PC-9 (cell line): ENCODE data around the gene PRKAR2B. TPM values are rescaled to one million over a fixed set of nuclear protein-coding genes. Genes with fewer than 3 reads are reported as not detected.

ENCODE experiments used
- BruUV-seq: library from RNA; stranded (reverse); fragments of 400-500 nt; replicated peaks from 2 replicates; lab custom pipeline; 2021; lab: Mats Ljungman, UMichigan
- CTCF ChIA-PET: fragments of 300-600 bp; sonication (Branson Sonifier 250); formaldehyde crosslinking; loops from one replicate; lab custom pipeline; 2022; ENCODE audit warnings: antibody characterized with exemption; lab: Charles Lee
- POLR2A ChIA-PET: fragments of 300-600 bp; sonication (Branson Sonifier 250); formaldehyde crosslinking; loops from one replicate; lab custom pipeline; 2022; ENCODE audit warnings: antibody characterized with exemption; ENCODE audit not compliant: unreplicated experiment; lab: Charles Lee
- DNase-seq, 2 experiments: peaks; one replicate each; pipeline versions ENCODE4 v3.0.0 to v3.0.0-alpha.2; 2015 to 2022; ENCODE audit warnings: mixed read lengths in 1 of 2
- H2AFZ ChIP-seq: fragments of 200-600 bp; sonication (generic); 2 replicates; pipeline ENCODE4 v1.8.1; 2017; ENCODE audit warnings: antibody characterized with exemption
- H3F3A ChIP-seq: fragments of 200-600 bp; sonication (generic); 2 replicates; pipeline ENCODE4 v1.8.1; 2017; ENCODE audit warnings: antibody characterized with exemption, mild to moderate bottlenecking, low read depth; ENCODE audit not compliant: insufficient read depth
- H3K27ac ChIP-seq: fragments of 200-600 bp; sonication (generic); 2 replicates; pipeline ENCODE4 v1.6.1; 2016; ENCODE audit warnings: mixed run types
- H3K27me3 ChIP-seq: fragments of 200-600 bp; sonication (generic); 2 replicates; pipeline ENCODE4 v1.6.1; 2016; ENCODE audit warnings: low read depth, mixed run types; ENCODE audit not compliant: insufficient read depth
- H3K36me3 ChIP-seq: fragments of 200-600 bp; sonication (generic); 2 replicates; pipeline ENCODE4 v1.6.1; 2016; ENCODE audit warnings: low read depth, mixed run types
- H3K4me1 ChIP-seq: fragments of 200-600 bp; sonication (generic); replicated peaks from 2 replicates; pipeline ENCODE4 v1.6.1; 2016; ENCODE audit warnings: mixed run types; ENCODE audit not compliant: insufficient read depth
- H3K4me2 ChIP-seq: fragments of 200-600 bp; sonication (generic); 2 replicates; pipeline ENCODE4 v1.6.1; 2017; ENCODE audit warnings: mixed run types
- H3K4me3 ChIP-seq: fragments of 200-600 bp; sonication (generic); 2 replicates; pipeline ENCODE4 v1.6.1; 2016; ENCODE audit warnings: mixed run types
- H3K79me2 ChIP-seq: fragments of 200-600 bp; sonication (generic); 2 replicates; pipeline ENCODE4 v1.6.1; 2017; ENCODE audit warnings: low read depth, mixed run types
- H3K9me2 ChIP-seq: fragments of 200-600 bp; sonication (generic); 2 replicates; pipeline ENCODE4 v1.8.1; 2017; ENCODE audit warnings: mild to moderate bottlenecking; ENCODE audit not compliant: insufficient read depth
- H3K9me3 ChIP-seq: fragments of 200-600 bp; sonication (generic); 2 replicates; pipeline ENCODE4 v1.8.1; 2016; ENCODE audit warnings: low read depth; ENCODE audit not compliant: insufficient read depth
- H4K20me1 ChIP-seq: fragments of 200-600 bp; sonication (generic); 2 replicates; pipeline ENCODE4 v1.8.1; 2017; ENCODE audit not compliant: insufficient read depth
- EZH2 ChIP-seq: fragments of 200-600 bp; sonication (generic); IDR thresholded peaks from 2 replicates; pipeline ENCODE4 v1.8.0; 2017; ENCODE audit warnings: antibody characterized with exemption, low read depth
- intact Hi-C: fragments of 100-400 bp; cut with micrococcal nuclease; formaldehyde crosslinking; loops from one replicate; pipeline ENCODE4 v1.10.0; 2022; ENCODE audit not compliant: unreplicated experiment
- total RNA-seq: library from RNA; stranded (reverse); gene quantifications from 2 replicates; pipeline ENCODE4 v1.2.3, GENCODE V29; 2021
- TF ChIP-seq, protein P1 (sequence below): fragments of 200-600 bp; sonication (generic); conservative IDR thresholded peaks from 2 replicates; pipeline ENCODE4 v1.6.1; 2017; ENCODE audit warnings: mixed run types, antibody characterized with exemption, mild to moderate bottlenecking, moderate library complexity

PRKAR2B gene
- total RNA-seq, 1 experiment from 2014 or later, result 2.9 TPM

DNA sequence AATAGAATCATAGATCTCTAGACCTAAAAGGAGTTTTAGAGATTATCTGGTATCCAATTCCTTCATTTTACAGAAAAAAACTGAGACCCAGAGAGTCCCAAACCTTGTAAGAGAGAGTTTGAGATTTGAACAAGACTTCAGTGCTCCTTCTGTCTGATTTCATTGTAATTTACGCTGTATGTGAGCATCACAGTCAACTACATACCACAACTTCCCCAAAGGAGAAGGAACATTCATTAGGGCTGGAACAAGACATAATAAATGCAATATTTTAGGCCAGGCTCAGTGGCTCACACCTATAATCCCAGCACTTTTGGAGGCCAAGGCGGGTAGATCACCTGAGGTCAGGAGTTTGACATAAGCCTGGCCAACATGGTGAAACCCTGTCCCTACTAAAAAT lies 17.3 kb upstream of the PRKAR2B start:
- Histone ChIP-seq H3F3A (no peaks in the 10 kb centered on the region; the same call in 1 of the 2 replicates), H3K79me2 (no peaks in the 10 kb centered on the region), H3K9me3 (no peaks in the 10 kb centered on the region), H3K4me3 (no peak overlapping the region), H3K4me1 (0 out of 2 replicates have a peak, but pooled peaks cover 21% of the 10 kb centered on the region), H3K27ac (no peak overlapping the region), H4K20me1 (no peaks in the 10 kb centered on the region), H3K9me2 (no peaks in the 10 kb centered on the region), H2AFZ (no peak overlapping the region), H3K27me3 (no peaks in the 10 kb centered on the region), H3K4me2 (no peak overlapping the region), H3K36me3 (no peaks in the 10 kb centered on the region)
- BruUV-seq, result no TSS peak
- intact Hi-C loops, result no loop called here
- CTCF ChIA-PET, result no interaction called here
- POLR2A ChIA-PET, result no interaction called here
- no peak for TF ChIP-seq EZH2
- TF ChIP-seq, protein P1, sequence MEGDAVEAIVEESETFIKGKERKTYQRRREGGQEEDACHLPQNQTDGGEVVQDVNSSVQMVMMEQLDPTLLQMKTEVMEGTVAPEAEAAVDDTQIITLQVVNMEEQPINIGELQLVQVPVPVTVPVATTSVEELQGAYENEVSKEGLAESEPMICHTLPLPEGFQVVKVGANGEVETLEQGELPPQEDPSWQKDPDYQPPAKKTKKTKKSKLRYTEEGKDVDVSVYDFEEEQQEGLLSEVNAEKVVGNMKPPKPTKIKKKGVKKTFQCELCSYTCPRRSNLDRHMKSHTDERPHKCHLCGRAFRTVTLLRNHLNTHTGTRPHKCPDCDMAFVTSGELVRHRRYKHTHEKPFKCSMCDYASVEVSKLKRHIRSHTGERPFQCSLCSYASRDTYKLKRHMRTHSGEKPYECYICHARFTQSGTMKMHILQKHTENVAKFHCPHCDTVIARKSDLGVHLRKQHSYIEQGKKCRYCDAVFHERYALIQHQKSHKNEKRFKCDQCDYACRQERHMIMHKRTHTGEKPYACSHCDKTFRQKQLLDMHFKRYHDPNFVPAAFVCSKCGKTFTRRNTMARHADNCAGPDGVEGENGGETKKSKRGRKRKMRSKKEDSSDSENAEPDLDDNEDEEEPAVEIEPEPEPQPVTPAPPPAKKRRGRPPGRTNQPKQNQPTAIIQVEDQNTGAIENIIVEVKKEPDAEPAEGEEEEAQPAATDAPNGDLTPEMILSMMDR, result no peak
- DNase-seq, result no peak

DNA sequence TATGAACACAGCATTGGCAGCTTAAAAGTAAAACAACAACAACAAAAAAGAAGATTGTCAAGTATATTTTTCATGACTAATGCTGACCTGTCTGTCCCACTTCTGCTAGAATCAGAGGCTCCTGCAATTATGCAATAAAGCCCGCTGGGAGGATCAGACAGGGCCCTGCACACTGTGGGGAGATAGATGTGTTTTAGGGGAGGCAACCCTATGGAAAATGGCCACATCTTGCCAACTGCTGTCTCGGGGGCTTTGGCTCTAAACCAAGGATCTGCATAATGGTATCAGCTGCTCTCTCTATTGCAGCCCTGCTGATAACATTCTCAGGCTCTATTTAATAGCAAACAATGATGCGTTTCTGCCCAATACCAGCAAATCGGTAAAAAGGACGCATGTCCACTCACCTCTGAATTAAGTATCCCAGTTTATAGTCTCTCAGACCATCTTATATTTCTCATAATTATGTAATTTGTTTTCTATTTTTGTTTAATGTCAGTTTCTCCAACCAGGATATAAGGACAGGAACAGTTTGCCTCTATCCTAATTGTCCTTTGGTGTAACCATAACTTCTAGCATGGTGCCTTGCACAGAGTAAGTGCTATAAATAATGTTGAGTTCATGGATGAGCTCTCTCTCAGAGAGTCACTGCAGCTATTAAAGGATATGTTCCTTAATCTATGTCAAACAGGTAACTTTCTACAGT lies 15.3 kb upstream of the PRKAR2B start:
- H3K9me2 ChIP-seq, result no peaks in the 10 kb centered on the region
- no peak for TF ChIP-seq EZH2
- TF ChIP-seq, protein P1, result no peak
- no peaks in the 10 kb centered on the region for H4K20me1 ChIP-seq
- H3K79me2 ChIP-seq, result no peaks in the 10 kb centered on the region
- no peak overlapping the region for H3K27ac ChIP-seq
- H3K4me1 ChIP-seq, result 0 out of 2 replicates have a peak, but pooled peaks cover 21% of the 10 kb centered on the region
- ChIA-PET POLR2A (no interaction called here), CTCF (interaction anchor here (0.7 kb wide), 1 partner anchor 12 kb away, joined by 3 read pairs; no protein-coding TSS in a partner anchor)
- no peak overlapping the region for H2AFZ ChIP-seq
- no peak overlapping the region for H3K4me3 ChIP-seq
- H3K9me3 ChIP-seq, result no peaks in the 10 kb centered on the region
- intact Hi-C loops, result no loop called here
- no TSS peak for BruUV-seq
- no peaks in the 10 kb centered on the region for H3K27me3 ChIP-seq
- H3K4me2 ChIP-seq, result peak overlapping the region; percentile 17; the same call in 1 of the 2 replicates
- H3K36me3 ChIP-seq, result no peaks in the 10 kb centered on the region
- H3F3A ChIP-seq, result no peaks in the 10 kb centered on the region; the same call in 1 of the 2 replicates
- DNase-seq, result no peak

DNA sequence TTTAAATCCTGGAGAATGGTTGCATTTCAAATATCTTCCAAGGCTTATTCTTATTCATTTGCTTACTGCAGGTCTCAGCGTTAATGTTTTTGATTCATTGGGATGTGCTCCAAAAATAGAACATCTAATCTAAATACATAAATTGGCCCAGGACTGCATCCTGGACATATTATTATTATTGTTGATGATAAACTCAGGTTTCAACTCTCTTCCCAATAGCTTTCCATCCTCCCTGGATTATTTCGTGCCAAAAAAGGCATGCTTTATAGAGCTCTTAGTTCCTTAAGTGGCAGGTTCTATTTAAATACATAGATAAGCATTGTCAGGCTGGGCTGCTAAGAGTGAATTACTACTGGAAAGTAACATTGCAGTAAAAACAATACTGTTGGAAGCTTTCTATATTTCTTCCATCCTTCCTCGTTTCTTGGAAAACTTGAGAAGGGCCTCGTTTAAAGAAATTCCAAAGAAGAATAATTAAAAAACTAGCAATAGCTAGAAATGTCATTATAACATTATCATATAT lies 14.7 kb upstream of the PRKAR2B start:
- H3K27me3 ChIP-seq, result no peaks in the 10 kb centered on the region
- ChIA-PET CTCF (interaction anchor here (0.7 kb wide), 1 partner anchor 12 kb away, joined by 3 read pairs; no protein-coding TSS in a partner anchor), POLR2A (no interaction called here)
- intact Hi-C loops, result no loop called here
- no peak overlapping the region for H2AFZ ChIP-seq
- no peak overlapping the region for H3K4me2 ChIP-seq
- H3K79me2 ChIP-seq, result no peaks in the 10 kb centered on the region
- no peak for DNase-seq
- no peaks in the 10 kb centered on the region for H3K9me3 ChIP-seq
- no TSS peak for BruUV-seq
- 0 out of 2 replicates have a peak, but pooled peaks cover 21% of the 10 kb centered on the region for H3K4me1 ChIP-seq
- TF ChIP-seq, protein P1, result no peak
- TF ChIP-seq EZH2, result no peak
- no peaks in the 10 kb centered on the region; the same call in 1 of the 2 replicates for H3F3A ChIP-seq
- no peaks in the 10 kb centered on the region for H3K36me3 ChIP-seq
- H3K4me3 ChIP-seq, result no peak overlapping the region
- H3K27ac ChIP-seq, result no peak overlapping the region
- H3K9me2 ChIP-seq, result no peaks in the 10 kb centered on the region
- no peaks in the 10 kb centered on the region for H4K20me1 ChIP-seq
